Neural cell (in vitro differentiated cells): ENCODE results near the gene FOXP2. TPM values are rescaled to one million over a fixed set of nuclear protein-coding genes. Genes with fewer than 3 reads are reported as not detected.

ENCODE experiments used
- H2AFZ ChIP-seq: fragments of 200-600, 300-800 bp; sonication (generic), shearing (Covaris generic); 2 replicates; pipeline ENCODE4 v1.6.0; 2014; ENCODE audit warnings: low read depth, mild to moderate bottlenecking, antibody characterized with exemption, low read length, moderate library complexity
- H3F3A ChIP-seq: fragments of 200-600 bp; shearing (Covaris generic); 2 replicates; pipeline ENCODE4 v1.6.1; 2016; ENCODE audit warnings: mild to moderate bottlenecking, moderate library complexity, mixed read lengths, antibody characterized with exemption, low read length; ENCODE audit not compliant: insufficient read depth, poor library complexity, severe bottlenecking
- H3K27ac ChIP-seq: fragments of 200-600, 300-800 bp; sonication (generic), shearing (Covaris generic); 2 replicates; pipeline ENCODE4 v1.5.1; 2014; ENCODE audit warnings: mild to moderate bottlenecking, low read length, moderate library complexity
- H3K27me3 ChIP-seq: fragments of 300-800, 200-600 bp; sonication (generic), shearing (Covaris generic); 2 replicates; pipeline ENCODE4 v1.6.0; 2014; ENCODE audit warnings: mild to moderate bottlenecking, low read depth, low read length, moderate library complexity; ENCODE audit not compliant: insufficient read depth
- H3K36me3 ChIP-seq: fragments of 300-800, 200-600 bp; sonication (generic), shearing (Covaris generic); 2 replicates; pipeline ENCODE4 v1.5.1; 2014; ENCODE audit warnings: mild to moderate bottlenecking, antibody characterized with exemption, low read length, moderate library complexity; ENCODE audit not compliant: insufficient read depth
- H3K4me2 ChIP-seq: fragments of 300-800, 200-600 bp; sonication (generic), shearing (Covaris generic); 2 replicates; pipeline ENCODE4 v1.6.0; 2014; ENCODE audit warnings: mild to moderate bottlenecking, low read length
- H3K4me3 ChIP-seq: fragments of 300-800, 200-600 bp; sonication (generic), shearing (Covaris generic); 2 replicates; pipeline ENCODE4 v1.5.1; 2014; ENCODE audit warnings: mild to moderate bottlenecking, low read length, moderate library complexity
- H3K79me2 ChIP-seq: fragments of 200-600 bp; shearing (Covaris generic); replicated peaks from 2 replicates; pipeline ENCODE4 v1.6.0; 2014; ENCODE audit warnings: mild to moderate bottlenecking, low read length, moderate library complexity; ENCODE audit not compliant: insufficient read depth
- H3K9ac ChIP-seq: fragments of 300-800, 200-600 bp; sonication (generic), shearing (Covaris generic); 2 replicates; pipeline ENCODE4 v1.6.1; 2016; ENCODE audit warnings: mild to moderate bottlenecking, low read length, mixed read lengths
- H3K9me2 ChIP-seq: fragments of 200-600 bp; shearing (Covaris generic); 2 replicates; pipeline ENCODE4 v1.6.1; 2016; ENCODE audit warnings: mild to moderate bottlenecking, low read length, mixed read lengths; ENCODE audit not compliant: insufficient read depth
- H3K9me3 ChIP-seq: fragments of 200-600, 300-800 bp; sonication (generic), shearing (Covaris generic); 2 replicates; pipeline ENCODE4 v1.6.1; 2016; ENCODE audit warnings: mild to moderate bottlenecking, mixed run types, low read length, moderate library complexity, mixed read lengths
- H4K20me1 ChIP-seq: fragments of 200-600 bp; shearing (Covaris generic); 2 replicates; pipeline ENCODE4 v1.6.1; 2016; ENCODE audit warnings: mild to moderate bottlenecking, mixed run types; ENCODE audit not compliant: insufficient read depth
- EP300 ChIP-seq: fragments of 450-650 bp; conservative IDR thresholded peaks from 2 replicates; pipeline ENCODE4 v1.6.1; 2014; ENCODE audit warnings: antibody characterized with exemption, mild to moderate bottlenecking, moderate library complexity; ENCODE audit not compliant: poor library complexity, severe bottlenecking
- MXI1 ChIP-seq: fragments of 450-650 bp; conservative IDR thresholded peaks from 2 replicates; pipeline ENCODE4 v1.6.1; 2014; ENCODE audit warnings: antibody characterized with exemption, mild to moderate bottlenecking; ENCODE audit not compliant: poor library complexity, severe bottlenecking
- POLR2AphosphoS5 ChIP-seq: IDR thresholded peaks from 2 replicates; pipeline ENCODE4 v1.6.1; 2012
- REST ChIP-seq: IDR thresholded peaks from 2 replicates; pipeline ENCODE4 v1.6.1; 2012; ENCODE audit warnings: borderline replicate concordance
- SMC3 ChIP-seq: fragments of 450-650 bp; conservative IDR thresholded peaks from 2 replicates; pipeline ENCODE4 v1.6.1; 2014; ENCODE audit warnings: antibody characterized with exemption, mild to moderate bottlenecking, moderate library complexity; ENCODE audit not compliant: poor library complexity
- TAF1 ChIP-seq: IDR thresholded peaks from 2 replicates; pipeline ENCODE4 v1.6.1; 2012; ENCODE audit warnings: low read depth
- polyA plus RNA-seq: library from polyadenylated mRNA; depleted of rRNA; stranded (reverse); fragments of >200 nt; gene quantifications from 2 replicates; pipeline ENCODE4 v1.2.3, GENCODE V29; 2014

FOXP2 gene
- polyA plus RNA-seq, 1 donor from 2014 or later, result 51.3 TPM

GRCh38 chr7:114567416-114567815, 152.8 kb downstream of the FOXP2 start:
- Histone ChIP-seq H3K9ac (no peak overlapping the region), H3K9me3 (no peaks in the 10 kb centered on the region), H3F3A (no peaks in the 10 kb centered on the region), H3K27me3 (no peaks in the 10 kb centered on the region), H3K9me2 (no peaks in the 10 kb centered on the region), H3K79me2 (no peaks in the 10 kb centered on the region), H3K27ac (no peak overlapping the region), H3K4me3 (no peak overlapping the region), H3K4me2 (no peak overlapping the region), H2AFZ (no peak overlapping the region), H3K36me3 (no peaks in the 10 kb centered on the region), H4K20me1 (no peaks in the 10 kb centered on the region)
- TF ChIP-seq REST (no peak), TAF1 (no peak), EP300 (no peak), POLR2AphosphoS5 (no peak), SMC3 (no peak)

- Histone ChIP-seq H3K9me2 (no peaks in the 10 kb centered on the region), H2AFZ (no peak overlapping the region), H4K20me1 (no peaks in the 10 kb centered on the region), H3K9me3 (no peaks in the 10 kb centered on the region), H3K4me3 (no peak overlapping the region), H3F3A (no peaks in the 10 kb centered on the region), H3K4me2 (no peak overlapping the region), H3K79me2 (no peaks in the 10 kb centered on the region), H3K36me3 (no peaks in the 10 kb centered on the region), H3K27me3 (no peaks in the 10 kb centered on the region), H3K9ac (no peak overlapping the region), H3K27ac (no peak overlapping the region)
- TF ChIP-seq REST (no peak), MXI1 (no peak)
Measured at GRCh38 chr7:114569220-114569619, 154.6 kb downstream of the FOXP2 start.

- H3K79me2 ChIP-seq, result no peaks in the 10 kb centered on the region
- no peaks in the 10 kb centered on the region for H3K9me3 ChIP-seq
- H3K36me3 ChIP-seq, result no peaks in the 10 kb centered on the region
- H3K9me2 ChIP-seq, result no peaks in the 10 kb centered on the region
- no peak overlapping the region for H3K27ac ChIP-seq
- no peak overlapping the region for H3K9ac ChIP-seq
- no peak for TF ChIP-seq EP300
- TF ChIP-seq SMC3, result no peak
- H4K20me1 ChIP-seq, result no peaks in the 10 kb centered on the region
- no peak overlapping the region for H2AFZ ChIP-seq
- no peaks in the 10 kb centered on the region for H3K27me3 ChIP-seq
- no peaks in the 10 kb centered on the region for H3F3A ChIP-seq
- H3K4me2 ChIP-seq, result no peak overlapping the region
- no peak overlapping the region for H3K4me3 ChIP-seq
Measured at GRCh38 chr7:114574384-114574783, 159.8 kb downstream of the FOXP2 start.
